Activated CD4-positive, alpha-beta T cell treated with anti-CD3 and anti-CD28 coated beads, Interleukin-10, Interleukin-2, amounts not matched to agents 100 ng/mL and 50 ng/mL, durations not matched to agents 16 hours and 8 hours (primary cell): ENCODE results near the gene SSBP4.
A peak's percentile ranks its signal among the peaks of the same experiment; 100 is the strongest.

ENCODE experiments used
- DNase-seq: peaks from one replicate; pipeline ENCODE4 v3.0.0-alpha.2; 2020

SSBP4 gene

DNA sequence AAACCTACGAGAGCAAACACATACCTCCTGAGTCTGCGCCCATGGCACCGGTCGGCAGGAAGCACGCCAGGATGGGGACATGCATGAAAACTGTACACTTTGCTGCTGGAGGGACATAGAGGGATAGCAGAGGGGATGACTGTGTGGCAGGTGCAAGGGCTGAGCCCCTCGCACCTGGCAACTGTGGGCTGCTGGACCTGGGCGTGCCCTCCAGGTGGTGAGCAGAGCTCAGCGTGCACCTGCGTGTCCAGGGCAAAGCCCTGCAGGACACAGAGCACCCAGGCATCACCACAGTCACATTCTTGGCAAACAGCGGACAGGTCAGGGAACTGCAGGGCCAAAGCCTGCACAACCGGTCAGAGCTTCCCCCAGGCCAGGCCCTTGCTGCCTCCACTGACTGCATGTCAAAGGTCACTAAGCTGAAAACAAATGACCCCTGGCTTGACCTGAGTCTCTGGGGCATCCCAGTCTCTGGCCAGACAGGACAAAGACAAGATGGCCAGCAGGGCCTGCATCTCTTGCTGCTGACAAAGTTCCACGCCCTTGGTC, 27.7 kb downstream of the SSBP4 start:
- no peak for DNase-seq

GRCh38 chr19:18449552-18449951, 30.4 kb downstream of the SSBP4 start:
- DNase-seq, result no peak

DNA sequence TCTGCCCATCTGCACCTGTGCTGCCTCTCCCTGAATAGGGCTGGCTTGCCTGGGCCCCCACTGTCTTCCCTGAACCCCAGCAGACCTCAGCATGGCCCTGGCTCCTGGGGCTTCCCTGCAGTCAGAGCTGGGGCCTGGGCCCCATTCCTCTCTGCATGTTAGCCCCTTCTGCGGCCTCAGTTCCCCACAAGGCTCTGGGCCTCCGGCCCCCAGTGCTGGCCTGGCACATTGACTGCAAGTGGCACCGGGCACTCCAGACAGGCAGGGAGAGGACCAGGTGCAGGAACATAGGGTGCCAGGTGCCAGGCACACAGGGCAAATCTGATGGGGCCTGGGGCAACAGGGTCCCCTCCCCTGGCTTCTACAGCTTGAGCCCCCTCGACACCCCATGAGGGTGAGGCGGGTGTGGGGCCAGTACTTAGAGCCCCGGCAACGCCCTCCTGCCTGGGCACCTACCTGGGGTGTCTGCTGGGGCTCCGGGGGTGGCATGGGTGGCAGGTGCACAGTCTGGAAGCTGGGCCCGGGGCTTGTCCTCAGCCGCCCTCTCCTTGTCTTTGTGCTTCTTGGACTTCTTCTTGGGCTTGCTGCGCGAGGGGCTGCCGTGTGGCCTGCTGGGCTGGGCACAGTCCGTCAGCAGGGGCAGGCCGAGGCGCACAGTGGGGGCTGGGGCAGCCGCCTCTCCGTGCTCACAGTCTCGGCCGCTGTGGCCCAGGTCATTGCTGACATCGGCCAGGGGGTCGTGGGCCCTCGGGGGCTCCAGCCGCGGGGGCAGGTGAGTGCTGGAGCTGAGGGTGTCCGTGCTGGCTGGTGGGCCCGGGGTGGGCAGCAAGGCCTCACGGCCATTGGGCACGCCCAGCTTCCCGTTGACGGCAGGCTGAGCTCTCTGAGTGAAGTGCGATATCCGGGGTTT, 31.1 kb downstream of the SSBP4 start:
- no peak for DNase-seq

DNA sequence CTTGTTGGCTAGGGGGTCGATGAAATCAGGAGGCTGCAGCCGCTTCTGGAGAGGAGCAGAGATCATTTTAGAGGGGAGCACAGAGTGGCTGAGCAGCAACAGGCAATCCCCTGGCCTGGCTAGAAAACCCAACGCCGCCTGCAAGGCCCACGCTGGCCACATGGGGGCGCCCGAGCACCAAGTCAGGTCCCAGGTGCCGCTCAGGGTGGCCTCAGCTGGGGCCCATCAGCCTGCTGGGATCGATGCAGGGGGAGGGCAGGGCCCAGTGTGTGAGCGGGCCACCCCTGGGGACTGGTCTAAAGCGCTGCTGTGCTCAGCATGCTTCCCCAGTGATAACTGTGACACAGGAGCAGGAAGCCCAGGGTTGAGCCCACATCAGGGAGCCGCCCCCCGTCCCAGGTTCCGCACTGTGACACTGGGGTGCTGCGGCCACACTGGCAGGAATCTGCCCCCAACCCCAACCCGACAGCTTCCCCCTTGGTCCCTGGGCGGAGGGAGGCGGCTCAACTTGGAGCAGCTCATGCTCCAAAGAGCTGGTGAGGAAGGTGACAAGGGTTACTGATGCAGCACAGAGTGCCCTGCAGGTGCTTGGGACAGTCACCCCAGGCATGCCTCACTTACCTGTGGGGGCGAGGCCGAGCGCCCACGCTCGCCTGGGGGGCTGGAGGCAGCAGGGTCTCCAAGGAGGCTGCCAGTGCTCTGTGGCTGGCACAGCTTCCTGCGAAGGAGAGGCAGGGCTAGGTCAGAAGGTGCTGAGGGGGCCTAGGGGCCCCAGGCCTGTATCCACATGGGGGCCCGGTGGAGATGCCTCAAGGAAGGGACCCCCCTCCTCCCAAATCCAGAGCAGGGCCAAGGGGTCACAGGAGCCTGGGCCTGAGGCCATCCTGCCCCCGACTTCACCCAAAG, 32.0 kb downstream of the SSBP4 start:
- DNase-seq, result peak; percentile 90

GRCh38 chr19:18452386-18452785, 33.2 kb downstream of the SSBP4 start:
- no peak for DNase-seq

- no peak for DNase-seq
Observed at GRCh38 chr19:18453269-18454024, 34.2 kb downstream of the SSBP4 start.

GRCh38 chr19:18456279-18456678, 37.1 kb downstream of the SSBP4 start:
- DNase-seq, result no peak

- DNase-seq, result no peak
Observed at GRCh38 chr19:18456974-18457373, 37.8 kb downstream of the SSBP4 start.

- DNase-seq, result no peak
Observed at GRCh38 chr19:18457483-18458331, 38.5 kb downstream of the SSBP4 start.

GRCh38 chr19:18460900-18461299, 41.7 kb downstream of the SSBP4 start:
- DNase-seq, result no peak

- DNase-seq, result no peak
Observed at GRCh38 chr19:18461471-18461870, 42.3 kb downstream of the SSBP4 start.

DNA sequence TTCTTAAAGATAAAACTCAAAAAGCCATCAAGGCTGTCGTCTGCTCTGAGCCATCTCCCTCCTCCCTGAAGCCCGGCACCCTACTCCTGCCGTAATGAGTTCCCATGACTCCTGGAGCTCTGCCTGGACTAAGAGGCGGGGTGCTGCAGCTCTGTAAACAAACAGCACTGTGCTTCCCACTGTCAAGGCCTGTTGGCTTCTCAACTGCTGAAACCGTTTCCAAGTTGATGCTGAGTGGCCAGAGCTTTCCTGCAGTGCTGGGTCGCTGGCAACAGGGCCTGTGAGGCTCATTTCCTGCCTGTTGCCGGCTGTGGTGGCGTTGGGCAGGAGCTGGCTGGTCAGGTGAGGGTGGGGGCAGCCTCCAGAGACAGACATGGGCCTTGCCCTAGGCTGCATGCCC, 45.4 kb downstream of the SSBP4 start:
- DNase-seq, result no peak

DNA sequence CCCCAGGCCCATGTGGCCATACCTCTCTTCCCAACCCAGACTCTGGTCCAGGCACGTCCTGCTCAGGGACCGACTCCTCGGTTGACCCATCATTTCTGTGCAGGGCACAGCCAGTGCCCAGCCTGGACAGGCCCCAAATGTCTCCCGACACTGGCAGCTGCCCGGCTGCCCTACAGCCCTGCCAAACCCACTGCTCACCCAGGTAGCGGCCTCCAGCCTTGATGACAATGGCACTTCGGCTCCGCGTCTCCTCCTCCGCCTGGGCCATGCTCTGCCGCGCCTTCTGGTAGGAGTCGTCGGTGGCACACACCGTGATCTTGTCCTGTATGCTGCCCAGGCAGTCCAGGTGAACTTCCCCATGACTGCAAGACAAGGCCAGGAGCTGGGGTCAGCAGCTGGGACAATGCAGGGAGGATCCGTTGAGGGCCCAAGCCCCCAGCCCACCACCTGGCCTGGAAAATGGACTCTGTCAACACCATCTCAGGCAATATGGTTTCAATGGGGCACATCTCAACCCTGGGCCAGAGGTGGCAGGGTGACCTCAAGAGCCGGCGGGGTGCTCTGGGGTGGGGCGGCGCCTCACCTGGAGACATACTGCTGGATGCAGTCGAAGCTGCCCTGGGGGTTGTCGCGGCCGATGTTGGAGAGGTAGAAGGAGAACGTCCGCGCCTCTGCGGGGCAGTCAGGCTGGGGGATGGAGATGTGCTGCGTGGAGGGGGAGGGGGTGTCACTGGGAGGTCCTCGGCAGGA, 46.2 kb downstream of the SSBP4 start:
- DNase-seq, result no peak

- no peak for DNase-seq
Observed at GRCh38 chr19:18465964-18466339, 46.8 kb downstream of the SSBP4 start.

GRCh38 chr19:18466354-18466753, 47.2 kb downstream of the SSBP4 start:
- no peak for DNase-seq

GRCh38 chr19:18467978-18468377, 48.8 kb downstream of the SSBP4 start:
- no peak for DNase-seq

DNA sequence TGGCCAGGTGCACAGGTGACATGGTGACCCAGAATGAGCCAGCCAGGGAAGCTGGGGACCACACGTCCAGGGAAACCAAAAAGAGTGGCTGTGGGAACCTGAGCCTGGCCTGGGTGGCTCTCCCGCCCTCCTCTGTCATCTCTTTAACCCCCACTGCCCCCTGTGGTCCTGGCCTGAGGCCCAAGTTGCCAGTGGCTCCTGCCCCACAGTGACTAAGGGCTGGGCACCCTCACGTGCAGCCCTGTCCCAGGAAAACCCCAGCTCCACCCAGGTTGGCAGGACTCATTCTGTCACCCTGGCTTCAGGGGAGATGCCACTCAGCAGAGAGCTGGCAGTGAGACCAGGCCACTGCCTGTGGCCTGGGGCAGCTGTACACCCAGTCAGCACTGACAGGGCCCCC, 49.3 kb downstream of the SSBP4 start:
- no peak for DNase-seq

DNA sequence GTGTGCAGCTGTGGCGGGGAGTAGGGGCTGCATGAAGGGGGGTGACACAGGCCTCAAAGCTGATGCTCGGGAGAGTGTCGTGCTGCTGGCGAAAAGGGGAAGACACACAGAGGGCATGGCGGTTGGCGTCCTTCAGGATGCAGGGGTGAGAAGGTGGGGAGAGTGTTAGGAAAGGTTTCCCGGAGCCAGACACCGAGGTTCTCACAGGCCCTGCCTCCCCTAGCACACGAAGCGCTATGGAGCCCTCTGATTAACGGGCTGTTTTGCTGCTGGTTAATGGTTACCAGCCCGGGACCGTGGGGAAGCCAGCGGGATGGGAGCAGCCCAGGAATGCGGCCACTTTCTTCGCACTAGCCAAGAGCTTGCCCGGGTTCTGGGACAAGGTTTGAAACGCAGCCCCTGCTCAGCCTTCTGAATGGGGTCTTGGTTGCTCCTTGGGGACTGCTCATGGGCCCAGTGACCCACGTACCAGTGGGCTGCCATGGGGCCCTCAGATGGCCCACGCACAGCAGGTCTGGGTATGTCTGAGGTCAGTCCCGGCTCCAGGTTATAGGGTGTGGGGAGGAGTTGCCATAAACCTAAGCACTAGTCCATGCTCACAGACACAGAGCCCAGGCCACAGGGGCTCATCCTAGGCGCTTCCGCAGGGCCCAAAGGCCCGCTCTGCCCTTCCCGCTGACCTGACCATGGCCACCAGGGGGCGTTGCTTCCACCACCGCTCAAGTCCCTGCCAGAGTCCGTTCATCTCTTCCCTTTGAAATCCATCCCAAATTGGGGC, 50.1 kb downstream of the SSBP4 start:
- DNase-seq, result peak; percentile 57

DNA sequence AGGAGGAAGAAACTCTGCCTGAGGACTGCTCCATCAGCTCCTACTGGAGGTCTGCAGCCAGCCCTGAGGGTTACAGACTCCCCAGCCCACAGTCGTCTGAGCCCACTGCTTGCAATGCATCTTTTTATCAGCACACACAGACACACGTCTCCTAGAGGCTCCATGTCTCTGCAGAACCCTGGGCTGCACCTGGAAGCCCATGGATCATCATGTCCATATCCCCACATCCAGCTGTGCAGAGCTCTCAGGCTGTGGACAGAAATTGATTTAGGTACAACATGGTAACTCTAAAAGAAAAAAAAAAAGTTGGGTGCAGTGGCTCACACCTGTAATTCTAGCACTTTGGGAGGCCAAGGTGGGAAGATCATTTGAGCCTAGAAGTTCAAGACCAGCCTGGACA, 51.6 kb downstream of the SSBP4 start:
- DNase-seq, result no peak

DNA sequence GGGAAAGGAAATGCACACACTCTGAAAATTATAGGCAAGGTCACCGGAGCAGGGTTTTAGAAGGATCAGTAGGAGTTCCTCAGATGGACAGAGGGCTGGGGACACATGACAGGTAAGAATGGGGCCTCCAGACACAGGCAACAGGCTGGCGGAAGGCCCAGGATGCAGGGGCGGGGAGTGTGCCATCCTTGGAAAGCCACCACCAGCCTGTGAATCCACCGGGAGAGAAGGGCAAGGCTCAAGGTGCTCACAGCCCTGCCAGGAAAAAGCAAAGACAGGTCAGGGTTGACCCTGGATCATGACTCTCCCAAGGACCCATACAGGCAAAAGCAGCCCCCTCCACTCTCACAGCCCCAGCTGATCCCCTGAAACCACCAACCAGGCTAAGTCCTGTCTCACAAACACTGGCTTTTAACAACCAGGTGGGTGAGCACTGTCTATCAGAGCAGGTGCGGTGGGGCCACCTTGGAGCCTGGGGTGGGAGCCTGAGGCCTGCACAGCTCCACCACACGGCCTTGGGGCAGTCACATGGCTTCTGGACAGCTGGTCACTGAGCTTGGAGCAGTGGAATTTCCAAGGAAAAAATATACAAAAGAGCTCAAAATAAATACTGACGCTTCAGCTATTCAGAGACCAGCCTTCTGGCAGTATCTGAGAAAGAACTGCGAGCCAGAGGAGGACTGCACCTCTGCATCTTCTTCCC, 54.0 kb downstream of the SSBP4 start:
- DNase-seq, result no peak
